Upper lobe of left lung (tissue), 6 donors: ENCODE results near the gene AFAP1. TPM values are rescaled to one million over a fixed set of nuclear protein-coding genes. Genes with fewer than 3 reads are reported as not detected.

Experiments
- ATAC-seq, 2 donors: fragments of 200-7000 bp; cut with Tn5 transposase; one replicate each; pipeline ENCODE4 v1.9.1; 2022; ENCODE audit warnings: mild to moderate bottlenecking in 2 of 2, moderate library complexity in 2 of 2; ENCODE audit not compliant: low FRiP score in 2 of 2
- DNase-seq, 2 donors: peaks; one replicate each; pipeline ENCODE4 v3.0.0-alpha.2; 2019 to 2020
- H3K27ac ChIP-seq, 4 donors: fragments of 200-600 bp; sonication (generic); one replicate each; pipeline ENCODE4 v1.5.1; 2016 to 2019
- H3K27me3 ChIP-seq, 4 donors: fragments of 200-600 bp; sonication (generic); one replicate each; pipeline ENCODE4 v1.5.1; 2017 to 2019
- H3K36me3 ChIP-seq, 4 donors: fragments of 200-600 bp; sonication (generic); one replicate each; pipeline ENCODE4 v1.5.1; 2016 to 2019
- H3K4me1 ChIP-seq, 4 donors: fragments of 200-600 bp; sonication (generic); one replicate each; pipeline ENCODE4 v1.5.1; 2018 to 2019
- H3K4me3 ChIP-seq, 4 donors: fragments of 200-600 bp; sonication (generic); one replicate each; pipeline ENCODE4 v1.5.1; 2017 to 2019; ENCODE audit warnings: mild to moderate bottlenecking in 2 of 4, moderate library complexity in 1 of 4
- H3K9me3 ChIP-seq, 4 donors: fragments of 200-600 bp; sonication (generic); one replicate each; pipeline ENCODE4 v1.5.1; 2018 to 2019
- CTCF ChIP-seq, 6 experiments: fragments of 450-650 bp in 4 of 6; fragments of 200-600 bp in 2 of 6; sonication (generic) in 2 of 6; IDR thresholded peaks; one replicate each; pipeline ENCODE4 v1.5.1; 2016 to 2019; ENCODE audit warnings: antibody characterized with exemption in 6 of 6
- EP300 ChIP-seq, 4 donors: sonication (generic); formaldehyde crosslinking; IDR thresholded peaks; one replicate each; pipeline ENCODE4 v1.5.1; 2017; ENCODE audit warnings: antibody characterized with exemption in 4 of 4, control low read depth in 2 of 4
- POLR2A ChIP-seq, 4 donors: fragments of 450-650 bp; IDR thresholded peaks; one replicate each; pipeline ENCODE4 v1.5.1; 2016 to 2017; ENCODE audit warnings: antibody characterized with exemption in 4 of 4, mild to moderate bottlenecking in 2 of 4
- POLR2AphosphoS5 ChIP-seq, 2 donors: sonication (generic); formaldehyde crosslinking; IDR thresholded peaks; one replicate each; pipeline ENCODE4 v1.5.1; 2017; ENCODE audit warnings: antibody characterized with exemption in 2 of 2
- WGBS, 2 donors: methylation state at CpG; one replicate each; pipeline ENCODE4 v1.1.5; 2017 to 2018; 5-methylcytosine and 5-hydroxymethylcytosine counted together
- total RNA-seq, 6 donors: library from RNA; depleted of rRNA in 4 of 6; stranded (reverse); fragments of >200 nt in 4 of 6; gene quantifications; one replicate each; pipeline versions ENCODE4 v1.1.0 to v1.2.1, GENCODE V29; 2016 to 2021
- donor health status: DM: no; HTN: no; CAD: no; lungs with moderate emphysema.
- donor health status: DM: no; HTN: yes; CAD: no; lungs with severe emphysema.

AFAP1 gene
- total RNA-seq, 6 donors from 2014 or later = 10.9 to 26.7 (median 19.2) TPM

GRCh38 chr4:7775396-7775795 is 164.3 kb downstream of the AFAP1 start:
- Histone ChIP-seq H3K4me3 (no peak overlapping the region), H3K27ac (no peak overlapping the region), H3K9me3 (no peaks in the 10 kb centered on the region), H3K4me1 (peaks cover 0 to 14% (median 2%) of the 10 kb centered on the region in 4 donors), H3K36me3 (peaks cover 0 to 54% (median 14%) of the 10 kb centered on the region in 4 donors), H3K27me3 (no peaks in the 10 kb centered on the region)
- WGBS, 2 donors = 90 to 94% methylated on average over 9 of the region's 9 CpGs
- TF ChIP-seq EP300 (IDR thresholded peaks at IDR 0.05) = no peak
- TF ChIP-seq POLR2AphosphoS5 (IDR thresholded peaks at IDR 0.05) = no peak
- no peak for TF ChIP-seq CTCF (IDR thresholded peaks at IDR 0.05)
- no peak for TF ChIP-seq POLR2A (IDR thresholded peaks at IDR 0.05)
- DNase-seq (no peak), ATAC-seq (no peak)

GRCh38 chr4:7774301-7775294 is 165.1 kb downstream of the AFAP1 start:
- TF ChIP-seq CTCF (IDR thresholded peaks at IDR 0.05) (no peak), EP300 (IDR thresholded peaks at IDR 0.05) (no peak), POLR2A (IDR thresholded peaks at IDR 0.05) (no peak), POLR2AphosphoS5 (IDR thresholded peaks at IDR 0.05) (no peak)
- no peaks in the 10 kb centered on the region for H3K9me3 ChIP-seq
- no peak overlapping the region for H3K27ac ChIP-seq
- H3K27me3 ChIP-seq = no peaks in the 10 kb centered on the region
- H3K4me3 ChIP-seq = no peak overlapping the region
- peaks cover 0 to 9% (median 2%) of the 10 kb centered on the region in 4 donors for H3K4me1 ChIP-seq
- 92 to 94% methylated on average over 17 to 22 of the region's 22 CpGs for WGBS, 2 donors
- DNase-seq (peak in 1 of 2 donors; percentile 60), ATAC-seq (no peak)
- H3K36me3 ChIP-seq = peaks cover 0 to 62% (median 17%) of the 10 kb centered on the region in 4 donors

- Histone ChIP-seq H3K36me3 (peaks cover 0 to 72% (median 25%) of the 10 kb centered on the region in 4 donors), H3K4me3 (no peak overlapping the region), H3K4me1 (peaks cover 0 to 6% (median 0%) of the 10 kb centered on the region in 4 donors), H3K27ac (peak overlapping the region in 1 of 4 donors; percentile 37), H3K27me3 (no peaks in the 10 kb centered on the region), H3K9me3 (no peaks in the 10 kb centered on the region)
- TF ChIP-seq EP300 (IDR thresholded peaks at IDR 0.05) (no peak), POLR2AphosphoS5 (IDR thresholded peaks at IDR 0.05) (no peak), CTCF (IDR thresholded peaks at IDR 0.05) (no peak), POLR2A (IDR thresholded peaks at IDR 0.05) (no peak)
- WGBS, 2 donors = 91 to 99% methylated on average over 24 of the region's 24 CpGs
- ATAC-seq (no peak), DNase-seq (peak in 1 of 2 donors; percentile 67)
These were observed 166.1 kb downstream of the AFAP1 start for GRCh38 chr4:7773401-7774180.

DNA sequence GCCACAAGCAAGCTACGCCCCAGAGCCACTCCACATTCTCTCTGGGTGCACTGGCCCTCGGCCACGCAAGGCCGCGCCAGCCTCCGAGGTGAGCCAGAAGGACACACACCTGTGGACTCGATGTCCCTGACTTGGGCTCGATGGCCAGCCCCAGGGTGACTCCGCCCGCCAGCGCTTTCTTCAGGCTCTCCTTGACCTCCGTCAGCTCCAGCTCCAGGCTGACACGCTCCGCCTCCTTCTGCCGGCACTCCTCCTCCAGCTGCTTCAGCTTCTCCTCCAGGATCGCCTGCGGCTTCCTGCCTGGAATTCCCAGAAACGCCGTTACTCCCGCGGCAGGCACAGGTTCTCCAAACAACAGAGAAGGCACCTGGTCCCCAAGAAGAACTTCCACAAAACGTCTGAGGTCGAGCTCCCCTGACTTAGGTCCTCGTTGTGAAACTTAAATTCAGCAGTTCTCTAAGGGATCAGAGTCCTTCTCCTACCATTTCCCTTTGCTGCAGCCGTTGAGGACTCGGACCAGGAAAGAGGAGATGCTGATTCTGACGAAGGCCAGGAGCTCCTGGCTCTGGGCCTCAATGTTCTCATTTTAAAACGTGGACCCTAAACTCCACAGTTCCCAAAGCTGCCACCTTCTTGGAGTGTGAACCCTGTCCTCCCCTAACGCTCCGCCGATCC is 166.8 kb downstream of the AFAP1 start:
- TF ChIP-seq POLR2A (IDR thresholded peaks at IDR 0.05) (no peak), POLR2AphosphoS5 (IDR thresholded peaks at IDR 0.05) (no peak), EP300 (IDR thresholded peaks at IDR 0.05) (no peak), CTCF (IDR thresholded peaks at IDR 0.05) (no peak)
- no peak overlapping the region for H3K4me3 ChIP-seq
- H3K27ac ChIP-seq = peak overlapping the region in 1 of 4 donors; percentile 37
- DNase-seq (peak in 1 of 2 donors; percentile 81), ATAC-seq (peak; percentile 25 to 48)
- H3K27me3 ChIP-seq = no peaks in the 10 kb centered on the region
- peaks cover 0 to 78% (median 31%) of the 10 kb centered on the region in 4 donors for H3K36me3 ChIP-seq
- no peaks in the 10 kb centered on the region for H3K4me1 ChIP-seq
- WGBS, 2 donors = 78 to 79% methylated on average over 29 to 31 of the region's 31 CpGs
- no peaks in the 10 kb centered on the region for H3K9me3 ChIP-seq
